SK-N-SH (cell line): ENCODE results near the gene PEAK1. TPM values are rescaled to one million over a fixed set of nuclear protein-coding genes. Genes with fewer than 3 reads are reported as not detected.

ENCODE experiments used
- CTCF ChIA-PET: fragments of 300-600, 350-600 bp; formaldehyde crosslinking; extraction: SDS; loops from one replicate; lab custom pipeline; 2021; lab: Yijun Ruan, JAX
- POLR2A ChIA-PET: fragments of 350-600 bp; sonication (Branson Sonifier 250); formaldehyde crosslinking; extraction: SDS; loops from one replicate; lab custom pipeline; 2020; ENCODE audit warnings: antibody characterized with exemption, inconsistent platforms; lab: Yijun Ruan, JAX
- DNase-seq: peaks from one replicate; pipeline ENCODE4 v3.0.0; 2012
- H2AFZ ChIP-seq: fragments of 200-600 bp; sonication (generic); 2 replicates; pipeline ENCODE4 v1.8.1; 2016; ENCODE audit warnings: antibody characterized with exemption, mild to moderate bottlenecking, low read depth
- H3F3A ChIP-seq: fragments of 200-600 bp; sonication (generic); replicated peaks from 2 replicates; pipeline ENCODE3; 2016; ENCODE audit warnings: antibody characterized with exemption, mild to moderate bottlenecking; ENCODE audit not compliant: insufficient read depth
- H3K27ac ChIP-seq, 2 experiments: fragments of 200-500 bp in 1 of 2; fragments of 200-600 bp in 1 of 2; sonication (Bioruptor generic) in 1 of 2; sonication (generic), shearing (Covaris generic) in 1 of 2; 2 replicates each; pipeline versions ENCODE4 v1.5.1 to v1.6.1; 2014 to 2016; ENCODE audit warnings: low read depth in 2 of 2, inconsistent platforms in 1 of 2, low read length in 1 of 2, mild to moderate bottlenecking in 1 of 2, mixed read lengths in 1 of 2
- H3K27me3 ChIP-seq: fragments of 200-600 bp; sonication (generic), shearing (Covaris generic); 2 replicates; pipeline ENCODE4 v1.6.1; 2016; ENCODE audit warnings: mixed run types; ENCODE audit not compliant: insufficient read depth
- H3K36me3 ChIP-seq, 2 experiments: fragments of 200-500 bp in 1 of 2; fragments of 200-600 bp in 1 of 2; sonication (Bioruptor generic) in 1 of 2; sonication (generic) in 1 of 2; replicated peaks in 1 of 2; 2 replicates each; pipeline versions ENCODE3 to v1.5.1; 2014 to 2016; ENCODE audit warnings: low read length in 1 of 2, mild to moderate bottlenecking in 1 of 2; ENCODE audit not compliant: insufficient read depth in 2 of 2, control insufficient read depth in 1 of 2
- H3K4me1 ChIP-seq, 2 experiments: fragments of 200-500 bp in 1 of 2; fragments of 200-600 bp in 1 of 2; sonication (Bioruptor generic) in 1 of 2; sonication (generic), shearing (Covaris generic) in 1 of 2; 2 replicates each; pipeline versions ENCODE4 v1.5.1 to v1.6.1; 2014 to 2016; ENCODE audit warnings: low read depth in 1 of 2, low read length in 1 of 2, mixed run types in 1 of 2; ENCODE audit not compliant: insufficient read depth in 2 of 2, control insufficient read depth in 1 of 2
- H3K4me2 ChIP-seq: fragments of 200-600 bp; sonication (generic), shearing (Covaris generic); 2 replicates; pipeline ENCODE4 v1.6.1; 2017; ENCODE audit warnings: mixed run types
- H3K4me3 ChIP-seq, 2 experiments: fragments of 200-500 bp in 1 of 2; fragments of 200-600 bp in 1 of 2; sonication (Bioruptor generic) in 1 of 2; sonication (generic), shearing (Covaris generic) in 1 of 2; 2 replicates each; pipeline versions ENCODE4 v1.5.1 to v1.8.1; 2014 to 2016; ENCODE audit warnings: low read depth in 2 of 2, inconsistent platforms in 1 of 2, low read length in 1 of 2, mild to moderate bottlenecking in 1 of 2, mixed read lengths in 1 of 2, moderate library complexity in 1 of 2
- H3K79me2 ChIP-seq: fragments of 200-600 bp; sonication (generic); 2 replicates; pipeline ENCODE4 v1.8.1; 2017; ENCODE audit warnings: mild to moderate bottlenecking; ENCODE audit not compliant: insufficient read depth
- H3K9ac ChIP-seq: fragments of 200-600 bp; sonication (generic); 2 replicates; pipeline ENCODE4 v1.6.1; 2017; ENCODE audit warnings: mixed run types
- H3K9me2 ChIP-seq: fragments of 200-600 bp; sonication (generic); 2 replicates; pipeline ENCODE4 v1.6.1; 2017; ENCODE audit warnings: mixed run types
- H3K9me3 ChIP-seq: fragments of 200-600 bp; sonication (generic); 2 replicates; pipeline ENCODE4 v1.6.1; 2017; ENCODE audit warnings: mixed run types, mild to moderate bottlenecking, moderate library complexity
- H4K20me1 ChIP-seq: fragments of 200-600 bp; sonication (generic); 2 replicates; pipeline ENCODE4 v1.6.1; 2017; ENCODE audit warnings: mild to moderate bottlenecking, mixed run types; ENCODE audit not compliant: insufficient read depth
- ELF1 ChIP-seq: IDR thresholded peaks from 2 replicates; pipeline ENCODE4 v1.4.0; 2012
- EP300 ChIP-seq, 2 experiments: IDR thresholded peaks; 2 replicates each; pipeline versions ENCODE4 v1.4.0 to v1.6.1; 2012; ENCODE audit warnings: borderline replicate concordance in 1 of 2, low read depth in 1 of 2, low read length in 1 of 2
- EZH2phosphoT487 ChIP-seq: fragments of 200-600 bp; sonication (generic); IDR thresholded peaks from 2 replicates; pipeline ENCODE4 v1.6.1; 2017; ENCODE audit warnings: low read depth, mixed run types, mild to moderate bottlenecking, antibody characterized with exemption, moderate library complexity, borderline replicate concordance
- FOSL2 ChIP-seq: IDR thresholded peaks from 2 replicates; pipeline ENCODE4 v1.4.0; 2012; ENCODE audit warnings: low read depth, mild to moderate bottlenecking, moderate library complexity, borderline replicate concordance
- FOXJ3 ChIP-seq: sonication (generic); formaldehyde crosslinking; IDR thresholded peaks from 2 replicates; pipeline ENCODE4 v1.5.1; 2020; ENCODE audit warnings: mild to moderate bottlenecking, missing genetic modification reagents
- FOXM1 ChIP-seq: IDR thresholded peaks from 2 replicates; pipeline ENCODE4 v1.4.0; 2012; ENCODE audit warnings: low read depth, mild to moderate bottlenecking
- MEF2A ChIP-seq: IDR thresholded peaks from 2 replicates; pipeline ENCODE4 v1.4.0; 2012; ENCODE audit warnings: low read depth, borderline replicate concordance
- NFIC ChIP-seq: IDR thresholded peaks from 2 replicates; pipeline ENCODE4 v1.4.0; 2012; ENCODE audit warnings: borderline replicate concordance
- RCOR1 ChIP-seq: fragments of 150-350 bp; IDR thresholded peaks from 2 replicates; pipeline ENCODE4 v1.6.1; 2017; ENCODE audit warnings: antibody characterized with exemption, low read length
- RXRA ChIP-seq: IDR thresholded peaks from 2 replicates; pipeline ENCODE4 v1.4.0; 2012; ENCODE audit warnings: low read depth, mild to moderate bottlenecking, borderline replicate concordance
- SMC3 ChIP-seq: IDR thresholded peaks from 2 replicates; pipeline ENCODE4 v1.6.1; 2012; ENCODE audit warnings: low read depth, low read length, improper control_type of control experiment
- TCF12 ChIP-seq: IDR thresholded peaks from 2 replicates; pipeline ENCODE4 v1.4.0; 2012
- YY1 ChIP-seq: IDR thresholded peaks from 2 replicates; pipeline ENCODE4 v1.4.0; 2012; ENCODE audit warnings: low read depth, mild to moderate bottlenecking
- whole genome bisulfite sequencing: methylation state at CpG from one replicate; pipeline ENCODE4 v1.1.6; 2017; ENCODE audit warnings: low lambda C conversion rate; 5-methylcytosine and 5-hydroxymethylcytosine counted together
- polyA plus RNA-seq, 3 experiments: library from polyadenylated mRNA; depleted of rRNA; stranded (reverse); fragments of >200 nt; gene quantifications; 2 replicates each; pipeline ENCODE4 v1.2.3, GENCODE V29; 2012
- TF ChIP-seq, protein P1 (sequence below): fragments of 150-350 bp; IDR thresholded peaks from 2 replicates; pipeline ENCODE4 v1.6.1; 2016; ENCODE audit warnings: mild to moderate bottlenecking, low read depth, low read length
- TF ChIP-seq, protein P2 (sequence below): IDR thresholded peaks from 2 replicates; pipeline ENCODE4 v1.4.0; 2012; ENCODE audit warnings: low read depth, borderline replicate concordance
- TF ChIP-seq, protein P3 (sequence below): IDR thresholded peaks from 2 replicates; pipeline ENCODE4; 2012
- TF ChIP-seq, protein P4 (sequence below): IDR thresholded peaks from 2 replicates; pipeline ENCODE4 v1.4.0; 2012; ENCODE audit warnings: low read depth

PEAK1 gene
- polyA plus RNA-seq, 1 of the 3 experiments (the other 2 are of a cell fraction): 9.0 TPM

DNA sequence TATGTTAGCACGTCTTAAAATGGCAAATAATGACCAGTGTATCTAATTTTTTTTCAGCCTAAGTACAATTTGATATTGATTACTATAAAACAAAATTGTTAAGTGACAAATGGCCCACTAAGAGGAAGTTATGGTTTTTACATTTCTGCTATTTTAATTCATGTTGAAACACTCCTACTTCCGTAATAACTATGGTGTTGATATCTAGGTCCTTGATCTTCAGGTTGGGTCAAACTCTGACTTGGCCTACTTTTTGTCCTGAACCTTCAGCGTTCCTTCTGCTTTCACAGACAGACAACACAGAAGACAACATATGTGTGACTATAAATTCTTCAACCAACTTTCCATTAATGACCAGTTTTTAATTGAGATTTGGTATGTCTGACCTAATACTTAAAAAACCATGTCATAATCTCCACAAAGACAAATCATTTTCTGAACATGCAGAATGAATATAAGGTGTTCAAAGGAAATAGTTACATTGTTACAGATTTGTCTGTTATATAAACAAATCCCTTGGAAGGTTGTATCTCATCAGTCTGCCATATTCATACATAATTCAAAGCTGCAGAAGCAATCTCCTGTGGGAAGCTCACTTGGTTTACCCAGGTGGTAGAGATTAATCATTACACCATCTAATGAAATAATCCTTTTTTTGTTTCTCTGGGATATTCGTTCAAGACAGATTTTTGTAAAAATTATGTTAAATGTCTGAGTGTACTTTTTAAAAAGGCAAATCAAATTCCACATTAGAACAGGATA lies 256.9 kb downstream of the PEAK1 start:
- H3K27me3 ChIP-seq: no peaks in the 10 kb centered on the region
- CTCF ChIA-PET: interaction anchor here (0.7 kb wide), 1 partner anchor 364 kb away, joined by 3 read pairs; no protein-coding TSS in a partner anchor
- no peak overlapping the region for H3K27ac ChIP-seq
- peaks cover 4 to 16% of the 10 kb centered on the region in 2 experiments for H3K36me3 ChIP-seq
- WGBS: 91% methylated on average over 4 of the region's 4 CpGs
- H3K9me3 ChIP-seq: no peaks in the 10 kb centered on the region
- H3K9me2 ChIP-seq: no peaks in the 10 kb centered on the region
- no peak overlapping the region for H3K4me3 ChIP-seq
- TF ChIP-seq SMC3 (no peak), FOXJ3 (CRISPR knock-in tag) (no peak), FOXM1 (no peak), RXRA (no peak), RCOR1 (no peak), EZH2phosphoT487 (no peak), EP300 (IDR thresholded peaks at IDR 0.05; ENCODE audit: borderline replicate concordance in 1 of 2, low read depth in 1 of 2, low read length in 1 of 2) (no peak), ELF1 (no peak)
- TF ChIP-seq, protein P1, sequence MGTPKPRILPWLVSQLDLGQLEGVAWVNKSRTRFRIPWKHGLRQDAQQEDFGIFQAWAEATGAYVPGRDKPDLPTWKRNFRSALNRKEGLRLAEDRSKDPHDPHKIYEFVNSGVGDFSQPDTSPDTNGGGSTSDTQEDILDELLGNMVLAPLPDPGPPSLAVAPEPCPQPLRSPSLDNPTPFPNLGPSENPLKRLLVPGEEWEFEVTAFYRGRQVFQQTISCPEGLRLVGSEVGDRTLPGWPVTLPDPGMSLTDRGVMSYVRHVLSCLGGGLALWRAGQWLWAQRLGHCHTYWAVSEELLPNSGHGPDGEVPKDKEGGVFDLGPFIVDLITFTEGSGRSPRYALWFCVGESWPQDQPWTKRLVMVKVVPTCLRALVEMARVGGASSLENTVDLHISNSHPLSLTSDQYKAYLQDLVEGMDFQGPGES: no peak
- TF ChIP-seq, protein P2, sequence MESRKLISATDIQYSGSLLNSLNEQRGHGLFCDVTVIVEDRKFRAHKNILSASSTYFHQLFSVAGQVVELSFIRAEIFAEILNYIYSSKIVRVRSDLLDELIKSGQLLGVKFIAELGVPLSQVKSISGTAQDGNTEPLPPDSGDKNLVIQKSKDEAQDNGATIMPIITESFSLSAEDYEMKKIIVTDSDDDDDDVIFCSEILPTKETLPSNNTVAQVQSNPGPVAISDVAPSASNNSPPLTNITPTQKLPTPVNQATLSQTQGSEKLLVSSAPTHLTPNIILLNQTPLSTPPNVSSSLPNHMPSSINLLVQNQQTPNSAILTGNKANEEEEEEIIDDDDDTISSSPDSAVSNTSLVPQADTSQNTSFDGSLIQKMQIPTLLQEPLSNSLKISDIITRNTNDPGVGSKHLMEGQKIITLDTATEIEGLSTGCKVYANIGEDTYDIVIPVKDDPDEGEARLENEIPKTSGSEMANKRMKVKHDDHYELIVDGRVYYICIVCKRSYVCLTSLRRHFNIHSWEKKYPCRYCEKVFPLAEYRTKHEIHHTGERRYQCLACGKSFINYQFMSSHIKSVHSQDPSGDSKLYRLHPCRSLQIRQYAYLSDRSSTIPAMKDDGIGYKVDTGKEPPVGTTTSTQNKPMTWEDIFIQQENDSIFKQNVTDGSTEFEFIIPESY: no peak
- peaks cover 4% of the 10 kb centered on the region; the same call in 1 of the 2 replicates for H3K79me2 ChIP-seq
- H3K4me1 ChIP-seq: peaks cover 0 to 5% of the 10 kb centered on the region in 2 experiments; a peak in 2 of 4 replicates
- no peak overlapping the region for H3K4me2 ChIP-seq
- no peak overlapping the region for H3K9ac ChIP-seq
- H4K20me1 ChIP-seq: no peaks in the 10 kb centered on the region
- no peak overlapping the region for H2AFZ ChIP-seq
- POLR2A ChIA-PET: no interaction called here
- DNase-seq: no peak
- no peaks in the 10 kb centered on the region for H3F3A ChIP-seq

DNA sequence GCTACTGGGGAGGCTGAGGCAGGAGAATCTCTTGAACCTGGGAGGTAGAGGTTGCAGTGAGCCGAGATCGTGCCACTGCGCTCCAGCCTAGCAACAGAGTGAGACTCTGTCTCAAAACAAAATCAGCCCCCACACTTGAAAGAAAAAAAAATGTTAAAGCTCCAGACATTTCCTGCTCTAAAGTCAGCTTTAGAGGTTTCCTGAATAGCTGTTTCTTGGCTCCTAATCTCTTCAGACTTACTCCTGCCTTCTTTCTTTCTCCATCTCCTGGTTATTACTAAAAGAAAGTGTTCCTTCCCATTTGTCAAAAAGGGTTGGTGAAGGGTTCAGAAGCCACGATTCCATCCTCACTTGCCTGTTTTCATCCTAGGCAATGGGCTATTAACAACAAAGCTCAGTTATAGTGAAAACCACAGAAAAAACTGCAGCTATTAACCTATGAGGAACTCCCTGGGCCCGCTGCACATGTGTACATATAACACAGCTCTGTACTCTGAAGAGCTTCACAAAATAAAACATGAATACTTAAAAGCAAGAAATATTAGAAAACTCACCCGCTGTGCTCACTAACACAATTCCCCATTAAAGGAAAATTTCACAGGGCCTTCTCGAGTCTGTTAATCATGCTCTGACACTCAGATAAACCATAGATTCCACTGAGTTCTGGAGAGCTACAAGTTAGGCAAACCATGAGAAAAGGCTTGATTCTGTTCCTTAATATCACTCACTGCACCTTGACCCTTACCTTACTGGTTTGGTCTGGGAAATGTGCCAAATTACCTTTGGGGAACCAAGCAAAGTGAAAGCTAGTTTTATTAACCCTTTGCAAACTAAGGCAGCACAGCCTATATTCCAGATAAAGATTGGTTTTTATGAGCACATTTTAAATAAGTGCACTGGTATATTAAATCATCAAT lies 259.1 kb downstream of the PEAK1 start:
- H3F3A ChIP-seq: no peaks in the 10 kb centered on the region
- H3K4me2 ChIP-seq: no peak overlapping the region
- ChIA-PET POLR2A (no interaction called here), CTCF (interaction anchor here (0.8 kb wide), 1 partner anchor 42 kb away, joined by 3 read pairs; no protein-coding TSS in a partner anchor)
- no peaks in the 10 kb centered on the region for H3K27me3 ChIP-seq
- peaks cover 0 to 2% of the 10 kb centered on the region in 2 experiments; a peak in 1 of 4 replicates for H3K4me1 ChIP-seq
- H3K4me3 ChIP-seq: no peak overlapping the region
- H2AFZ ChIP-seq: no peak overlapping the region
- TF ChIP-seq ELF1 (no peak), RCOR1 (no peak), NFIC (no peak), EZH2phosphoT487 (no peak), YY1 (no peak), FOSL2 (no peak), TCF12 (no peak), MEF2A (no peak)
- TF ChIP-seq, protein P3, sequence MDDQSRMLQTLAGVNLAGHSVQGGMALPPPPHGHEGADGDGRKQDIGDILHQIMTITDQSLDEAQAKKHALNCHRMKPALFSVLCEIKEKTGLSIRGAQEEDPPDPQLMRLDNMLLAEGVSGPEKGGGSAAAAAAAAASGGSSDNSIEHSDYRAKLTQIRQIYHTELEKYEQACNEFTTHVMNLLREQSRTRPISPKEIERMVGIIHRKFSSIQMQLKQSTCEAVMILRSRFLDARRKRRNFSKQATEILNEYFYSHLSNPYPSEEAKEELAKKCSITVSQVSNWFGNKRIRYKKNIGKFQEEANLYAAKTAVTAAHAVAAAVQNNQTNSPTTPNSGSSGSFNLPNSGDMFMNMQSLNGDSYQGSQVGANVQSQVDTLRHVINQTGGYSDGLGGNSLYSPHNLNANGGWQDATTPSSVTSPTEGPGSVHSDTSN: no peak
- TF ChIP-seq, protein P4, sequence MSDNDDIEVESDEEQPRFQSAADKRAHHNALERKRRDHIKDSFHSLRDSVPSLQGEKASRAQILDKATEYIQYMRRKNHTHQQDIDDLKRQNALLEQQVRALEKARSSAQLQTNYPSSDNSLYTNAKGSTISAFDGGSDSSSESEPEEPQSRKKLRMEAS: no peak
- H3K9me2 ChIP-seq: no peaks in the 10 kb centered on the region
- no peak overlapping the region for H3K27ac ChIP-seq
- H3K79me2 ChIP-seq: peaks cover 3% of the 10 kb centered on the region; the same call in 1 of the 2 replicates
- peaks cover 19 to 28% of the 10 kb centered on the region in 2 experiments for H3K36me3 ChIP-seq
- no peak for DNase-seq
- no peak overlapping the region for H3K9ac ChIP-seq
- no peaks in the 10 kb centered on the region for H4K20me1 ChIP-seq
- no peaks in the 10 kb centered on the region for H3K9me3 ChIP-seq
- WGBS: 93% methylated on average over 7 of the region's 7 CpGs
